Small intestine (tissue), 7 donors: ENCODE measurements around the gene TOGARAM1. TPM values are rescaled to one million over a fixed set of nuclear protein-coding genes. Genes with fewer than 3 reads are reported as not detected.

Source experiments
- DNase-seq, 2 donors: peaks; one replicate each; pipeline versions ENCODE4 v3.0.0 to v3.0.0-alpha.2; 2013
- FAIRE-seq: peaks from 2 replicates; lab custom pipeline; 2012; peaks lifted over from hg19 to GRCh38; lab: Jason Lieb, UNC
- H3K27ac ChIP-seq, 3 donors: one replicate each; pipeline ENCODE4 v1.5.1; 2013; ENCODE audit warnings: low read length in 2 of 3, mild to moderate bottlenecking in 2 of 3, control low read depth in 1 of 3, inconsistent platforms in 1 of 3, low read depth in 1 of 3, moderate library complexity in 1 of 3
- H3K27me3 ChIP-seq, 3 donors: one replicate each; pipeline ENCODE4 v1.6.1; 2013; ENCODE audit warnings: low read length in 3 of 3, inconsistent platforms in 1 of 3; ENCODE audit not compliant: control insufficient read depth in 3 of 3, insufficient read depth in 3 of 3
- H3K36me3 ChIP-seq, 3 donors: one replicate each; pipeline ENCODE4 v1.6.1; 2013; ENCODE audit warnings: low read length in 3 of 3, inconsistent platforms in 1 of 3, low read depth in 1 of 3, mild to moderate bottlenecking in 1 of 3, moderate library complexity in 1 of 3; ENCODE audit not compliant: control insufficient read depth in 3 of 3, insufficient read depth in 2 of 3
- H3K4me1 ChIP-seq, 3 donors: one replicate each; pipeline ENCODE4 v1.6.1; 2013; ENCODE audit warnings: low read length in 2 of 3, inconsistent platforms in 1 of 3, low read depth in 1 of 3, mild to moderate bottlenecking in 1 of 3, moderate library complexity in 1 of 3; ENCODE audit not compliant: control insufficient read depth in 3 of 3, insufficient read depth in 2 of 3
- H3K4me3 ChIP-seq, 3 donors: one replicate each; pipeline ENCODE4 v1.5.1; 2013; ENCODE audit warnings: low read length in 3 of 3, control low read depth in 1 of 3, inconsistent platforms in 1 of 3, low read depth in 1 of 3, mild to moderate bottlenecking in 1 of 3, moderate library complexity in 1 of 3
- H3K9me3 ChIP-seq, 2 donors: one replicate each; pipeline ENCODE4 v1.6.1; 2013; ENCODE audit warnings: low read depth in 1 of 2, low read length in 1 of 2; ENCODE audit not compliant: control insufficient read depth in 2 of 2, insufficient read depth in 1 of 2
- WGBS, 3 donors: extraction: QIAGEN DNeasy Blood & Tissue Kit; methylation state at CpG; one replicate each; pipeline ENCODE4 v1.1.7; 2013; 5-methylcytosine and 5-hydroxymethylcytosine counted together
- polyA plus RNA-seq, 4 donors: library from polyadenylated mRNA; stranded (reverse) in 3 of 4; unstranded in 1 of 4; fragments of 200-250 nt in 3 of 4; fragments of 120-200 nt in 1 of 4; gene quantifications; one replicate each; pipeline versions ENCODE4 v1.2.1 to v1.2.3, GENCODE V29; 2013
- donor health status: healthy with polysubstance abuse.
- donor health status: control.
- donor health status: control.
- donor health status: Bipolar disorder and iron deficiency.
- donor health status: healthy.

TOGARAM1 gene
- polyA plus RNA-seq, 4 donors, result 2.4 to 22.1 (median 7.9) TPM

- no peaks in the 10 kb centered on the region for H3K9me3 ChIP-seq
- WGBS, 3 donors, result 89 to 92% (median 90%) methylated on average over 2 of the region's 2 CpGs
- no peak for FAIRE-seq
- H3K27ac ChIP-seq, result no peak overlapping the region
- no peak for DNase-seq
- H3K4me1 ChIP-seq, result no peaks in the 10 kb centered on the region
- no peak overlapping the region for H3K4me3 ChIP-seq
- peaks cover 2 to 19% (median 2%) of the 10 kb centered on the region in 3 donors for H3K36me3 ChIP-seq
- no peaks in the 10 kb centered on the region for H3K27me3 ChIP-seq
Observed at GRCh38 chr14:45057349-45057748, 95.4 kb downstream of the TOGARAM1 start.

- FAIRE-seq, result no peak
- no peaks in the 10 kb centered on the region for H3K4me1 ChIP-seq
- H3K36me3 ChIP-seq, result peaks cover 2 to 19% (median 2%) of the 10 kb centered on the region in 3 donors
Observed at GRCh38 chr14:45057881-45058364, 95.9 kb downstream of the TOGARAM1 start.

GRCh38 chr14:45060551-45060950 lies 98.6 kb downstream of the TOGARAM1 start:
- Histone ChIP-seq H3K27ac (no peak overlapping the region), H3K36me3 (peaks cover 0 to 14% (median 0%) of the 10 kb centered on the region in 3 donors), H3K4me1 (no peaks in the 10 kb centered on the region), H3K9me3 (peaks cover 0 to 4% of the 10 kb centered on the region in 2 donors), H3K4me3 (no peak overlapping the region), H3K27me3 (no peaks in the 10 kb centered on the region)
- FAIRE-seq, result no peak
- DNase-seq, result no peak

More at GRCh38 chr14:45057881-45058364, 95.9 kb downstream of the TOGARAM1 start:
- H3K27ac ChIP-seq, result no peak overlapping the region
- no peak overlapping the region for H3K4me3 ChIP-seq
- H3K27me3 ChIP-seq, result no peaks in the 10 kb centered on the region
- DNase-seq, result no peak
- no peaks in the 10 kb centered on the region for H3K9me3 ChIP-seq

- Histone ChIP-seq H3K4me1 (no peaks in the 10 kb centered on the region), H3K36me3 (peaks cover 0 to 7% (median 2%) of the 10 kb centered on the region in 3 donors), H3K4me3 (no peak overlapping the region), H3K27ac (no peak overlapping the region), H3K27me3 (no peaks in the 10 kb centered on the region), H3K9me3 (peaks cover 0 to 4% of the 10 kb centered on the region in 2 donors)
- FAIRE-seq, result no peak
- DNase-seq, result no peak
- WGBS, 3 donors, result 67 to 88% (median 86%) methylated on average over 3 of the region's 3 CpGs
Observed at GRCh38 chr14:45065540-45065939, 103.5 kb downstream of the TOGARAM1 start.

GRCh38 chr14:45065956-45066355 lies 104.0 kb downstream of the TOGARAM1 start:
- FAIRE-seq (no peak), DNase-seq (no peak)
- Histone ChIP-seq H3K36me3 (peaks cover 0 to 8% (median 2%) of the 10 kb centered on the region in 3 donors), H3K27ac (no peak overlapping the region), H3K27me3 (no peaks in the 10 kb centered on the region), H3K4me1 (no peaks in the 10 kb centered on the region), H3K9me3 (peaks cover 0 to 4% of the 10 kb centered on the region in 2 donors), H3K4me3 (no peak overlapping the region)
- WGBS, 3 donors, result 71 to 93% (median 90%) methylated on average over 2 of the region's 2 CpGs

- FAIRE-seq (no peak), DNase-seq (no peak)
- Histone ChIP-seq H3K27me3 (no peaks in the 10 kb centered on the region), H3K4me1 (no peaks in the 10 kb centered on the region), H3K36me3 (peaks cover 0 to 11% (median 2%) of the 10 kb centered on the region in 3 donors), H3K4me3 (no peak overlapping the region), H3K9me3 (peaks cover 0 to 4% of the 10 kb centered on the region in 2 donors), H3K27ac (no peak overlapping the region)
- WGBS, 3 donors, result 98 to 100% (median 100%) methylated on average over 3 of the region's 3 CpGs
Observed at GRCh38 chr14:45066667-45067066, 104.7 kb downstream of the TOGARAM1 start.

GRCh38 chr14:45068396-45068795 lies 106.4 kb downstream of the TOGARAM1 start:
- peak; percentile 36 for FAIRE-seq
- Histone ChIP-seq H3K4me3 (no peak overlapping the region), H3K27me3 (no peaks in the 10 kb centered on the region), H3K4me1 (peaks cover 0 to 3% (median 0%) of the 10 kb centered on the region in 3 donors), H3K27ac (no peak overlapping the region), H3K36me3 (peaks cover 0 to 11% (median 2%) of the 10 kb centered on the region in 3 donors), H3K9me3 (peaks cover 0 to 4% of the 10 kb centered on the region in 2 donors)
- DNase-seq, result no peak
- 87 to 93% (median 93%) methylated on average over 3 of the region's 3 CpGs for WGBS, 3 donors

- WGBS, 3 donors, result 96 to 100% (median 100%) methylated on average over 1 of the region's 1 CpG
- no peak for FAIRE-seq
- H3K36me3 ChIP-seq, result peaks cover 0 to 8% (median 2%) of the 10 kb centered on the region in 3 donors
- H3K4me3 ChIP-seq, result no peak overlapping the region
- peaks cover 0 to 3% (median 0%) of the 10 kb centered on the region in 3 donors for H3K4me1 ChIP-seq
- no peak for DNase-seq
- no peaks in the 10 kb centered on the region for H3K27me3 ChIP-seq
- H3K27ac ChIP-seq, result no peak overlapping the region
- no peaks in the 10 kb centered on the region for H3K9me3 ChIP-seq
Observed at GRCh38 chr14:45070215-45070614, 108.2 kb downstream of the TOGARAM1 start.

- peaks cover 0 to 8% (median 2%) of the 10 kb centered on the region in 3 donors for H3K36me3 ChIP-seq
- peaks cover 0 to 3% (median 0%) of the 10 kb centered on the region in 3 donors for H3K4me1 ChIP-seq
- H3K9me3 ChIP-seq, result no peaks in the 10 kb centered on the region
- FAIRE-seq (no peak), DNase-seq (peak in 1 of 2 donors; percentile 49)
- no peak overlapping the region for H3K27ac ChIP-seq
- H3K27me3 ChIP-seq, result no peaks in the 10 kb centered on the region
- WGBS, 3 donors, result 95 to 97% (median 96%) methylated on average over 6 of the region's 6 CpGs
- H3K4me3 ChIP-seq, result no peak overlapping the region
Observed at GRCh38 chr14:45072126-45072525, 110.1 kb downstream of the TOGARAM1 start.
